NCI-H82 treated with DMSO at 0.1 percent for 48 hours (cell line): Measurements from ENCODE around the gene DOCK1.

ENCODE experiments used
- DNase-seq: peaks from one replicate; lab custom pipeline; 2025; ENCODE audit not compliant: unreplicated experiment; lab: John Stamatoyannopoulos, UW

DOCK1 gene

DNA sequence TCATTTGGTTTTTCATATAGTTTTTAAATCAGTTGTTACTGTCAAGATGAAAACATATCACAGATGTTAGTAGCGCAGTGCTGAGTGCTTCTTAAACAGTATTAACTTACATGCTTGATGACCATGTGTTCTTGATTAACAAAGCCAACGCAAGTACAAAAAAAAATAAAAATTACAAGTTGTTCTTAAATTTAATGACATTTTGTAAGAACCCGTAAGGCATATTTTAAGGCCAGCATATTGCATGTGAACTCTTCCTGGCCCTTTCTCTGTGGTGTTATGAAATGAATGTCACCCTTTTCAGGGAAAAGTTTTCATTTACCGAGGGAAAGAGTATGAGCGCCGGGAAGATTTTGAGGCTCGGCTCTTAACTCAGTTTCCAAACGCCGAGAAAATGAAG is 503.5 kb downstream of the DOCK1 start:
- no peak for DNase-seq

DNA sequence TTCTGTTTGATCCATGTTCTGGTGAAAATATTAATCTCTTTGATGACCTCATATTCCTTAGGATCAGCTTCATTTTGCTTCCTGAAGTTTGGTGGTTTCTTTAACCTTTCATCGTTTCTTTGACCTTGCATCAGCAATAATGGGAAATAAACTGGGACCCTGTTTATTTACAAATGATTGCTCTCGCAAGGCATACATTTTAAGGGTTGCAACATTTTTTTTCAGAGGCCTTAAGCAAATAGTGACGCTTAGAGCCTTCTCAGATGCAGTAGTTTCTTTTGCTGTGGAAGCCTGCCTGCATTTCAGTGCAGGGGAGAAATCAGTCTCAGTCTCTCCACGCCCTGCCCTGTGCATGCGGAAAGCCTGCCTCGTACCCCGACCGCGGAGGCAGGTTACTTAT is 504.8 kb downstream of the DOCK1 start:
- no peak for DNase-seq

DNA sequence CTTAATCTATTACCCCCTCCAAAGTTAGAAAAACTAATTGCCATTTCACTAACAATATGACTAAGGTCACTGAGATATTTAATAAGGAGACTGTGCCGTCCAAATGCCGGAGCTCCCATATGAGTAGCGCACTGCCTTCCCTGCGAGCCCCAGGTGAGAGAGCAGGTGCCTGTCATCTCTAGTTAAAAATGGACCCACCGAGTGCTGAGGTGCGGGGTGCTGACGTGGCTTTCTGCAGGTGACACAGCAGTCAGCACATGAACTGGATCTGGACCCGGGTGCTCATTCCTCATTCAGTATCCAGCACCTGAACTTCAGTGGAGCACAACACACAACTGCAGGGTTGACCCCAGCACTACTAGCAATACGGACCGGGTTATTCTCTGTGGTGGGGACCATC is 505.8 kb downstream of the DOCK1 start:
- DNase-seq, result no peak

DNA sequence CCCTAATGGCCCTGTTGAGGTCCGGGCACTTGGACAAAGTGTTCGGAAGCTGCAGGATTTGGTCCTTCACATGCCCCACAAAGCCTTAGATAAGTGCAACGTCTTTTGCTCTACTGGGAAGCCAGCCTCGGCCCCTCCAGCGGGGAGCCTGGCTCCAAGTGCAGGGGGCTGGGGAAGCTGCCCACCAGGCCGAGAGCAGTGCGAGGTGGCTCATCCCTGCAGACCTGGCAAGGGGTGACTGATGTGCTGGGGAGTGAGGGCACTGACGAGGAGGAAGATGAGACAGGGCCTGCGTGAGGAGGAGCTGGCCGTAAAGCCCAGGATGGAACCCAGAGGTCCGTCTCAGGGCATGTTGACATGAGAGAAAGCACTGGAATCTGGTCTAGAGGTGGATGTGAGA is 508.1 kb downstream of the DOCK1 start:
- no peak for DNase-seq

DNA sequence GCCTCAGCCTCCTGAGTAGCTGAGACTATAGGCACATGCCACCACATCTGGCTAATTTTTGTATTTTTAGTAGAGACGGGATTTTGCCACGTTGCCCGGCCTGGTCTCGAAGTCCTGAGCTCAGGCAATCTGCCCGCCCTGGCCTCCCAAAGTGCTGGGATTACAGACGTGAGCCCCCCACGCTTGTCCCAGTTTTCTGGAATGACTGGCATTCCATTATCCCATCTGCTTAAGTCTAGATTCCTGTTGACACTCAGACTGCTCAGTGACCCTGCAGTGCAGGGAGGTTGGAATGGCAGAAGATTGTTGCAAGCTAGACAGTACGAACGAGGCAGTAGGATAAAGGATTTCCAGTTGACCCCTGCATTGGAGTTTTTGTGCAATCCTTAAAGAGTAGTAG is 508.8 kb downstream of the DOCK1 start:
- DNase-seq, result no peak

DNA sequence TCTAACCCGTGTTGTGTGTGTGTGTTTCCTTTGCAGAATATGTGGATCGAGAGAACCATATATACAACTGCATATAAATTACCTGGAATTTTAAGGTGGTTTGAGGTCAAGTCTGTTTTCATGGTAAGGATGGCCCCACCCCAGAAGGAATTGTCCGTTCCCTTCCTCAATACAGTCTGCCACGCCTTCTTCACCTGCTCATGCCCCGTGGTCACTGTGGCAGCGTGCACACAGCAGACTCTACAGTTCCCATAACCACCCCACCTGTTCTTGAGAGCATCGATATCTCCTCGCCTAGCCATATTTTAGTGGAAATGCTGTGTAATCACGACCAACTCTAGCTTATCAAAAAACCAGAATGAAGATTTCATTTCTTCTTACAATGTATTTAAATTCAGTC is 509.9 kb downstream of the DOCK1 start:
- DNase-seq, result no peak

DNA sequence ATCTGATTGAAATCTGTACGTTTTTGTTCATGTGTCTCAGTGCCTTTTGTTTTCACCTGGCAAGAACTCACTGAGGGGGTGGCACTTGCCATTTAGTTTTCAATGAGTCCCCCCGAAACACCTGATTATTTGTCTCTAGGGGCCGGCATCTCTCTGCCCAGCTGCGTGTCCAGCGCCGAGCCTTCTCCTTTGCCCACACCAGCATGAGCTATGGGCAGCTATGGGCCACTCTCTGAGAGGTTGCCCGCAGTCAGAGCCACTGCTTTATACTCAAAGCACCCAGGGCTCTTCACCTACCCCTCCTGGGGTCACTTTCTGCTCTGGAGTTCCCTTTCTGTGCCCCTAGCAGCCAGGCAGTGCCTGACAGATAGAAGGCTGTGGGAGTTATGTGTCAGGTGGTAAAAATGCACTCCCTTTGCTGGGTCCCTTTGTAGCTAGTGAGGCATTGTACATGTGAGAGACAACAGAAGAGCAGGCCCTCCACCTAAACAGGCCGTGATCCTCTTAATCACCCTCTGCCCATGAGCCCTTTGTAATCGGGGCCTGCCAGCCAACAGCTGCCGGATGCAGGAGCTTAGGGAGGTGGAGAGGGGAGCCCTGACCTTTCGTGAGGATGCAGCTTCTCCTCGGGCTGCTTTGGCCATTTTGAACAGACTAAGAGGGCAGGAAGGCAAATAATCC is 510.8 kb downstream of the DOCK1 start:
- peak; percentile 73 for DNase-seq

DNA sequence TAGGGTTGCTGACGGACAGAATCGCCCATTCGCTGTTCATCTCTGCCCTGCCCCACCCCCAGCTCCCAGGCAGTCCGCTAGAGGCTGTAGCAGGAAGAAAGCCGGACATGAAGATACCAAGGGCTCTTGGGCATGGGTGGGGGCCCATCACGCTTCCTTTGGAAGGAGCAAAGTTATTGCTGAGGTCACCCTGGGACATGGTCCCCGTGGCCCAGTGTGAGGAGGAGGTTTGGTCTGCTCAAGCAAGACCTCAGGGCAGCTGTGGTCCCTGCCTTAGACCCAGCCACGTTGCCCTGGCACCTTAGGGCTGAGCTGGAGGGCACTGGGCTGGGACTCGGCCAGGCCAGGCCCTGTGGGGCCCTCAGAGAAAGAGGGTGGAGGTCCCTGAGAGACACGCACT is 511.8 kb downstream of the DOCK1 start:
- no peak for DNase-seq

DNA sequence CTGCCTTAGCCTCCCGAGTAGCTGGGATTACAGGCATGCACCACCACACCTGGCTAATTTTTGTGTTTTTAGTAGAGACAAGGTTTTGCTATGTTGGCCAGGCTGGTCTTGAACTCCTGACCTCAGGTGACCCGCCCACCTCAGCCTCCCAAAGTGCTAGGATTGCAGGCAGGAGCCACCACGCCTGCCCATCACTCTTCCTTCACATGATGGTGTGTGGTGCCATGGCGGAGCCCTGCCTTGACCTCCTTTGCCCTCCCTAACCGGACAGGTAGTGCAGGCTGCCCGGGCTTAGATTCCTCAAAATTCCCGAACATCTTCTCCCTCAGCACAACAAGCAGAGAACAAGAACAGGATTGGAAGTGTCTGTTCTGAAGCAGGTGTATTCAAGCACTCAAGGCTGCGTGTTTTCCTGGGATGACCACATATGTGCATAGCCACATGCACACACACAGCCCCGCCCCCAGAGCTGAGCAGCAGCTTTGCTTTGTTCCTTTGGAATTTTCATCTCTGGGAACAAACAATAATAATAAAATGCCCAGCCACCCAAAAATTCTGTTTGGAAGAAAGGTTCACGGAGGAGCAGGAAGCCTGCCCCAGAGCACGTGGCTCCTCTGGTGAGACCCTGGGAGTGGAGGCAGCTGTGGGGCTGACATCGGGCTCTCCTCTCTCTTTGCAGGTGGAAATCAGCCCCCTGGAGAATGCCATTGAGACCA is 512.6 kb downstream of the DOCK1 start:
- DNase-seq, result no peak

DNA sequence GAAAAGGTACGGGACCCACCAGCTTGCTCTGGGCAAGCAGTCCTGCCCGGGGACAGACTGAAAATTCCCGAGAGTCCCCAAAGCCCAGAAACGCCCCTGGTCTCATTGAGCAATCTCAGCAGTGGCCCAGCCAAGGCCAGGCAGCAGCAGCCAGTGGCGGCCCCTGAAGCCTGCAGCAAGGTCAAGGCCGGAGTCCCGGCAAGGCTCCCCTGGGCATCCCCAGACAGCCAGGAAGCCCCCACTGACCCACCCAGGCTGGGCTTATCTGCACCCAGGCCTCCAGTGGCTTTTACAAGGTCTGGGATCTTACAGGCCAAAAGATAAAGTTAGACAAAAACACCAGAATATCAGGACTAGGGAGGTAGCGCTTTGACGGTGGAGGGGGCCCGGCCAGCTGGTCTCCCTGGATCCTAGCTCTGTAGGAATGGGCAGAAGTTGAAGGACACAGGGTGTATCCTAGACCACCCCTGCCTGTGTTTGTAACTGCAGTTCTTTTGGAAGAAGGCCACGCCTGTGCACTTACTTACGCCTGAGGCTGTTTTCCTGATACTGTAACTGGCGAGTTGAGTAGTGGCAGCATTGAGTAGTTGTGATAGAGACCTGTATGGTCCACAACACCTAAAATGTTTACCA is 513.4 kb downstream of the DOCK1 start:
- no peak for DNase-seq

DNA sequence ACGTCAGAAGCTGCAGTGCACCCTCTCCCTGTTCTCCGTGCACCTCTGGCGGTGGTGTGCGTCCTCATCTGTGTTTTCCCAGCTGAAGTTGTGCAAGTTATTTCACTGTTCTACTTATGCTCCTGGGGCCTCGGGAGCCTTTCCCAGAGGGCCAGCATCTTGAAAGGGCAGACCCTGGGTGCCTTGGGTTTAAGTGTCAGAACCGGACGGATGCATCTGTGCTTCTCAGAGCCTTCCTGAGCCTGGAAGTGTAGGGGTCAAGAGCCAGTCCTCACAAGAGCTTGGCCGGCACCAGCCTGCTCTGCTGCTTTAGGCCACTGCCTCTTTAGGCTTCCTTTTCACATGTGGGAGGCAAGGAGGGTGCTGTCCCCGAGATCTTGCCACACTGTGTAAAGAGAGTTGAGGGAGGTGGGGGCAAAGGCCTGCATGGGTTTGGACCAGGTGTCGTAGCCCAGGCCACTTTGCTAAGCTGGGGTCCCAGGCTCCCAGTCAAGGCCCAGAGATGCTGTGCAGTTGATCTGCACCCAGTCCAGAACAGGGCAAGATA is 515.0 kb downstream of the DOCK1 start:
- DNase-seq, result no peak

DNA sequence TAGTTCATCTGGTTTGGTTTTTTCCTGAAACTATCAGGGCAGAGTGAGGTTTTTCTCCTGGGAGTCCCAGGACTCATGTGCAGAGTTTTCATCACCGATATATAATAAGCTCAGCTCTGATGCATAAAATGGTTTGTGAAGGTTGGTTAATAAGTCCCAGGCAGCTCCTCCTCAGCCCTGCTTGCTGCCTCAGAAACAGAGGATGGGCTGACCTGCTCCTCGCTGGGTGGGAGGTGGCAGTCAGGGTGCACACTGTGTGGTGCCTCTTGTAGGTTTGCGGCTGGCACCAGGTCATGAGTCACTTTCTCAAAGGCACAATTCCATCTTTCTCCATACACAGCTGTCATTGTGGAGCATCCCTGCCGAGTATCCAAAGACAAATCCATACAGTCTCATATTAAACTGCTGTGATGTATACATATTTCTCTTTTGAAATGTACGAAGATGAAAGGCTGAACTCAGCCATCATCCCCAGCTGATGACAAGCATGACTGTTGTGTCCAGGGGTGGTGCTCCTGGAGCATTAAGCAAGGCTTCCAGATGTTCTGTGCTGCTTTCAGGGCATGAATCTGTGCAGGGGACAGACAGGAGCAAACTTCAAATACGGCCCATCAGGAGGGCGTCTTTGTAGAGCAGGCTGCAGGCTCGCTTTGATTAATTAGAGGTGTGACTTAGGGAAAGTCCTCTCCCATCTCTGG is 518.1 kb downstream of the DOCK1 start:
- no peak for DNase-seq

DNA sequence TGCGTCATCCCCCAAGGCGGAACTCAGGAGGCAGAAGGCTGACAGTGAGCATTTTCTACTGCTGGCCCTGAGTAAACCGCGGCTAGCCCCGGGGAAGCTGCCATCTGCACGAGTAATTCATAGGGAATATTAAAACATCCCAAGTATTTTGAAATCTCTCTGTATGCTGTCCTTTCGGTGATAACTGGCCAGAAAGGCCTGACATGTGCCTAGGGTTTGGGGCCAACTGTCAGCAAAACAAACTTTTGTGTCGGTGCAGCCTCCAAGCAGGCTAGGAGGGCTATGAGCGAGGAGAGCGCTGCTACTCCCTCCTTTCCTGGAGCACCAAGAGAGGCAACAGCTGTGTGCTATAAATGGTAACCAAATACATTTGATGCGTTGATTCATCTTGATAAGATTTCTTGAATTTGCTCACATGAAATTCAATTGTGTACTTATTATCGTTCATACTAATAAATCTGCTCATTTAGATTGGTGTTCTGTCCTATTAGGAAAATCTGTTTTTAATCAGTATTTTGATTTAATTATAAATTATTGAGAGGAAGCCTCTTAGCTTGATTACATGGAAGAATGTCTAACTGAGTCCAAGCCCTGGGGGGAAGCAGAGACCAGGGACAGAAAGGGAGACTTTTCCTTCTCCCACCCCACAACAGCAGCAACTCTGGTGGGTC is 519.5 kb downstream of the DOCK1 start:
- DNase-seq, result no peak

DNA sequence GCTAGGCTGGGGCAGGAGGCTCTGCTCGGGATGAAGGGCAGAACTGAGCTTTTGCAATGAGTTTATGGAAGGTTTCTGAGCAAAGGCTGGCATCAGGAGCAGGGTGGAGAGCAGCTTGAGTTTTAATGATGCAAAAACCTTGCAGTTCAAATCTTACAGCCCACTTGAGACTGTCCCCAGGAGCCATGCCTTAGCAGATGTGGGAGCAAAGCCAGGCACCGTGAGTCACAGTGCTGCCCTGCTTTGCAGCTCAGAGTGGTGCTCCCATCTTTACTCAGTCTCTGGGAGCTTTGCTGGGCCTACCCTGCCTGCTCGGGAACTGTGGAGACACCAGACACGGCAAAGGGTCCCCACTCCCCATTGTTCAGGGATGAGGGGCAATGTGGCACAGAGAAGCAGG is 521.5 kb downstream of the DOCK1 start:
- DNase-seq, result no peak

DNA sequence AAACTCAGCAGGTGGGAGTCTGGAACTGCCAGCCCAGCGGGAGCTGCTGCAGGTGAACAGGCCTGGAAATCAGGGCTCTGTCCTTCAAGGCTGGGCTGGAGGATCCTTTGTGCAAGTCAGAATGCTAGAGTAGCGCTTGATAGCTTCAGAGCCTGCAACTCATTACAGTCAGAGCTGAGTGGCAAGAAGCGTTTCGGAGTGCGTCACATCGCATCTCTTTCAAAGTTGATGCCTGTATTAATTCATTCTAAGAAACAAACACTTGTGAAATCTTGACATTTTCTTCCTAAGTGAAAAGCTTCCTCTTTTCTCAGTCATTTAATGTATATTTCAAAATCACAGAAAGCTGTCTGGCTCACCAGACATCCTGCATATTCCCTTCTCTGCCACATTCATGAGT is 522.7 kb downstream of the DOCK1 start:
- DNase-seq, result no peak

DNA sequence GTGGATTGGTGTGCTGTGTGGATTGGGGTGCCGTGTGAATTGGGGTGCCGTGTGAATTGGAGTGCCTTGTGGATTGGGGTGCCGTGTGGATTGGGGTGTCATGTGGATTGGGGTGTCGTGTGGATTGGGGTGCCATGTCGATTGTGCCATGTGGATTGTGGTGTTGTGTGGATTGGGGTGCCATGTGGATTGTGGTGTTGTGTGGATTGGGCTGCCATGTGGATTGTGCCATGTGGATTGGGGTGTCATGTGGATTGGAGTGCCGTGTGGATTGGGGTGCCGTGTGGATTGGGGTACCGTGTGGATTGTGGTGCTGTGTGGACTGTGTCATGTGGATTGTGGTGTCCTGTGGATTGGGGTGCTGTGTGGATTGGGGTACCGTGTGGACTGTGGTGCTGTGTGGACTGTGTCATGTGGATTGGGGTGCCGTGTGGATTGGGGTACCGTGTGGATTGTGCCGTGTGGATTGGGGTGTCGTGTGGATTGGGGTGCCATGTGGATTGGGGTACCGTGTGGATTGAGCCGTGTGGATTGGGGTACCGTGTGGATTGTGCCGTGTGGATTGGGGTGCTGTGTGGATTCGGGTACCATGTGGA is 523.3 kb downstream of the DOCK1 start:
- DNase-seq, result no peak

DNA sequence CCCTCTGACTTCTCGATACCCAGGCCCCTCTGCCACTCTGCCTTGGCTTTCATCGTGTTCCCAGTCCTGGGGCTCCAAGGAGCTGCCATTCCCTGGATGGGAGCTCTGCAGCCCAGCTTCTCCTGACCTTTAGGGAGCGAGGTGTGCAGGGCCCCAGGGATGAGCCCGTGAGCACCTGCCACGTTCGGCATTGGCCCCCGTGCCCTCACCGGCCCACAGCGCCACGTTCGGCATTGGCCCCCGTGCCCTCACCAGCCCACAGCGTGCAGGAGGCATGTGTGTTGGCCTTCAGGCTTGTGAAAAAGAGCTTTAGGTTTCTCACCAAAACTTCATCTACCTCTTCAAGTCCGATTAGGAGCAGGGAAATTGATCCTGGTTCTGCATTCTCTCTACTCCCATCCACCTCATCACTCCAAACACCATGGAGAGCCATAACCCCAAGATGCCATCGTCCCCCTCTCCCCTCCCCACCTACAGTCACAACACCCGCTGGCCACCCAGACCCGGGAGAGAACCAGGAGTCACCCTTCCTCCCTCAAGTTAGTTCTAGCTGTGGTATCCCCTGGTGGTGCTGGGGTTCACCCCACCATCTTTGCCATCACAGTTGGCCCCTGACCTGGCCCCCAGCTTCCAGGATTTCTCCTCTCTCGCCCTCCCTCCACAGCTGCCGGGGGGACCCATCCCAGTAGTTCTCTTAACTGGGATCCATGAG is 524.5 kb downstream of the DOCK1 start:
- no peak for DNase-seq

DNA sequence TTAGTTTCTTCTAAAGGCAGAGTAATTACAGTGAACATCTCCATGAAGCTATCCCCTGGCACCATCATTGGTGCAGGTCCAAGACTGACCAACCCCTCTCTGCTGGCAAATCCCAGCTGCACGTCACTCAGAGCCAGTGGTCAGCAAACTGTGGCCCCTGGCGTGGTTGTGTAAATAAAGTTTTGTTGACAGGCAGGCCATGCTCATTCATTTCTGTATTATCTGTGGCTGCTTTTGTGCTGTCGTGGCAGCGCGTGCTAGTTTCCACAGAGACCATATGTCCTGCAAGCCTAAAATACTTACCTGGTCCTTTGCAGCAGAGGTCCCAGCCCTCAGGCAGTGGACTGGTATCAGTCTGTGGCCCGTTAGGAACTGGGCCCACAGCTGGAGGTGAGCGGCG is 526.3 kb downstream of the DOCK1 start:
- DNase-seq, result no peak

DNA sequence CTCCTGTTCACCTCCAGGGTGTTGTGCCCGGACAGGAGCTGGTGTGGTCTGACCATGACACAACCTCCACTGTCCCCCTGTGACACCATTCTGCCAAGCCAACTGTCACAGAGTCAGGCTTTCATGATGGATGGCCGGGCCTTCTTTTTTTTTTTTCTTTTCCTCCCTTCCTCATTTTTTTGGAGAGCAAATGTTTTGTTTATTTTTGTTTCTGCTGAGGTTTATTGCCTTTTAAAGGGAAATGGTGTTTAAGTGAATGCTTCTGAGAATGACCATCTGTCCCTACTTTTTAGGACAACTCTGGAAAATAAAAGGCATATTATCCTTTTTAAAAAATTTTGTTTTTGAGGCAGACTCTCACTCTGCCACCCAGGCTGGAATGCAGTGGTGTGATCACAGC is 528.8 kb downstream of the DOCK1 start:
- DNase-seq, result no peak

DNA sequence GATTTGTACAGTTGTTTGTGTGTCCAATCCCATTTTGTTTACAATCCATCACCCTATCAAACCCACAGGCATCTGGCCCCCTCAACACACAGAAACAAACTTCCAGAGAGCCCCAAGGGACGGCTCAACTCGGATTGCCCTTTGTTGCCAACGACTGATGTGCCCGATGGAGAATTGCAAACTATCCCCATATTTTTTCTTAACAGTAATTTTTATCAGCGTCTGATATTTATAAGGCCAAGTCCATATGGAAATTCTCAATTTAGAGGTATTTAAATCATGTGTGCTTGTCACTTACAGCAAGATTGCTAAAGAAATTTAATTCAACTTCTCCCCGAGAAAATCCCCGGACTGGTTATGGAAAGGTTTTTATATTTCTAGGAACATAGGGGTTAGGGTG is 530.0 kb downstream of the DOCK1 start:
- DNase-seq, result peak; percentile 39
